Measurements from ENCODE around the gene PNKD. TPM values are rescaled to one million over a fixed set of nuclear protein-coding genes. Genes with fewer than 3 reads are reported as not detected.
A peak's percentile ranks its signal among the peaks of the same experiment; 100 is the strongest.

Gene PNKD
- total RNA-seq, 1 experiment from 2014 or later: 57.7 TPM

DNA sequence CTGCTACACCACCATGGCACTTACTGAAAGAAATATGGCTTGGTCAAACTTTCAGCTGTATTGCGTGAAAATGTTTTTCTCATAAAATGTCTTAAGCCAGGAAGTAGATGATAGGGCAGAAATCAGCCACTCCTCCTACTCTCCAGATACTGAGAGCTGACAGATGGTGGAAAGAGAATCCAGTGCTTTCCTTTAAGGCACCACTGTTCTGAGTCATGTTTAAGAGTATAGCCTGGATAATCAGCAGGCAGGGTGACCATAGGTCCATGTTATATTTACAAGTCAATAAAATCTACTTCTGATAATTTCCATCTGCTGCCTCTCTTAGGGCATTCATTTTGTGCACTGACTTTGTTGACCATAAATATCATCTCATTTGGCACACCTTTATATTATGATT is 31.4 kb upstream of the PNKD start:
- Histone ChIP-seq H3K4me3 (no peak overlapping the region), H3K36me3 (peaks cover 98% of the 10 kb centered on the region), H3K9me3 (replicated peaks) (no peaks in the 10 kb centered on the region), H3K27ac (no peak overlapping the region), H3K27me3 (replicated peaks) (no peaks in the 10 kb centered on the region), H3K4me1 (replicated peaks) (no peaks in the 10 kb centered on the region)
- no peak for DNase-seq (ENCODE audit: low read depth in 1 of 2, low spot score in 2 of 2)

DNA sequence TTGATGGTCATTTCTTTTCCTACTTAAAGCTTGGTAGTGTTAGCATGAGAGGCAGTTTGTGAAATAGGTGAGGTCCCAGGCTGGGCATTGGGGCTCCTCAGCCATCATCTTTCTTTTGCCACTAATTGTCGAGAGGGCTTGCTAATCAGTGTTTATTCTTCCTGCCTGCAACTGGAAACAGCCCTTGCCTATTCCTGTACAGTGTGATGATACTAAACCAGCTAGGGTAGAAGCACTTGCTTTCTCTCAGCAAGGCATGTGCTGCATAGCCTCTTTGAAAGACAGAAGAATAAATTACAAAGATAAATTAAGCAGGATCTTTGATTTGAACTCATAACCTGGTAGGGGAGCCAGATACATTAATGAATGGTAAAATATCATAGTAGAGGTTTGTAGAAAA is 26.1 kb upstream of the PNKD start:
- no peak overlapping the region for H3K27ac ChIP-seq
- no peaks in the 10 kb centered on the region for H3K4me1 ChIP-seq (replicated peaks)
- no peaks in the 10 kb centered on the region for H3K27me3 ChIP-seq (replicated peaks)
- no peak overlapping the region for H3K4me3 ChIP-seq
- no peak for DNase-seq (ENCODE audit: low read depth in 1 of 2, low spot score in 2 of 2)
- H3K9me3 ChIP-seq (replicated peaks): no peaks in the 10 kb centered on the region; the same call in 1 of the 2 replicates
- peaks cover 100% of the 10 kb centered on the region for H3K36me3 ChIP-seq

DNA sequence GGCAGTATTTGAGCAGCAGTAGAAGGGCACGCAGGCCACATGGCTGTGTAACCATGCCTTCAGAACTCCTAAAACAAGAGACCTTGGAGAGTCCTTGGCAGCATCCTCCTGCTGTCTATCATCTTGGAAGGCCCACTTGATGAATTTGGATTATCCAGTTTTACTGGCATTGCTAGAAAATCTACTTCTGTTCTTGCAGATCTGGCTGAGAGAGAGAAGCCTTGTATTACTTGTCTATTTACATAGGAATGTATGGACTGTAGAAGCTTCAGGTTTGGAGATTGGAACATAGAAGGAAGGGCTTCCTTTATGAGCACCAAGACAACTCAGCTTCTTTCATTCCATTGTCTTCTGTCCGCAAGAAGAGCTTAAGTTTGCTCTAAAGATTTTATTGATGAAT is 25.7 kb upstream of the PNKD start:
- Histone ChIP-seq H3K27ac (no peak overlapping the region), H3K36me3 (peaks cover 100% of the 10 kb centered on the region), H3K4me3 (no peak overlapping the region), H3K9me3 (replicated peaks) (no peaks in the 10 kb centered on the region; the same call in 1 of the 2 replicates), H3K27me3 (replicated peaks) (no peaks in the 10 kb centered on the region), H3K4me1 (replicated peaks) (no peaks in the 10 kb centered on the region)
- no peak for DNase-seq (ENCODE audit: low read depth in 1 of 2, low spot score in 2 of 2)

DNA sequence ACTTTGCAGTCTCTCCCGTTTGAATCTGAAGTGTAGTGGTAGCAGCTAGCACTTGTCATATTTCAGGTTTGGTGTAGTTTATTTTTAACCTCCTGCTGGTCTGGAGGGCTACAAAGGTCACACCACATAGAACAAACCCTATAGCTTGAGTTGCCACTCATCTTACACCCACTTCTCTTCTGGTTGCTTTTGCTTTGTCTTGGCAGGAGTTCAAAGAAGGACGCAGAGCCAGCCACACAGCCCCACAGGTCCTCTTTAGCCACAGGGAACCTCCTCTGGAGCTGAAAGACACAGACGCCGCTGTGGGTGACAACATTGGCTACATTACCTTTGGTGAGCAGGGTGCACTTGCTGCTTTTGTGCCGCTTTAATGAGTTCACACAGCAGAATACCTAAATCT is 25.1 kb upstream of the PNKD start:
- no peaks in the 10 kb centered on the region for H3K4me1 ChIP-seq (replicated peaks)
- no peak overlapping the region for H3K4me3 ChIP-seq
- peaks cover 100% of the 10 kb centered on the region for H3K36me3 ChIP-seq
- no peak overlapping the region for H3K27ac ChIP-seq
- H3K27me3 ChIP-seq (replicated peaks): no peaks in the 10 kb centered on the region
- no peak for DNase-seq (ENCODE audit: low read depth in 1 of 2, low spot score in 2 of 2)
- H3K9me3 ChIP-seq (replicated peaks): no peaks in the 10 kb centered on the region; the same call in 1 of the 2 replicates

DNA sequence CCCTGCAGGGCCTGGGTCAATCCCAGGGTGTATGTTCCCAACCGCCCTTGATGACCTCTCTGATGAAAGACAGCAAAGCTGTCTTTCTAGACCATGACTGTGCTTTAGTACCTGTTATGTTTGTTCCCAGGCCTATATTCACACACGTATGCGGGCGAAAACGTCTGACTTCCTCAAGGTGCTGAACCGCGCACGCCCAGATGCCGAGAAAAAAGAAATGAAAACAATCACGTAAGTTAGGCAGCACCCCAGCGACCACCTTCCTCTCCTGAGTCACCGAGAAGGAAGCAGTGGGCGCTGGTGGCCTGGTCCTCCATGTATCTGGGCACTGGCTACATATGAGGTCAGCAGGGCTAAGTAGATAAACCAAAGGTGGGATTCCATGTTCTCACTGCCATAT is 20.6 kb upstream of the PNKD start:
- no peaks in the 10 kb centered on the region for H3K4me1 ChIP-seq (replicated peaks)
- no peak for DNase-seq (ENCODE audit: low read depth in 1 of 2, low spot score in 2 of 2)
- peaks cover 100% of the 10 kb centered on the region for H3K36me3 ChIP-seq
- no peaks in the 10 kb centered on the region for H3K27me3 ChIP-seq (replicated peaks)
- H3K27ac ChIP-seq: no peak overlapping the region
- H3K4me3 ChIP-seq: no peak overlapping the region
- H3K9me3 ChIP-seq (replicated peaks): no peaks in the 10 kb centered on the region; the same call in 1 of the 2 replicates

DNA sequence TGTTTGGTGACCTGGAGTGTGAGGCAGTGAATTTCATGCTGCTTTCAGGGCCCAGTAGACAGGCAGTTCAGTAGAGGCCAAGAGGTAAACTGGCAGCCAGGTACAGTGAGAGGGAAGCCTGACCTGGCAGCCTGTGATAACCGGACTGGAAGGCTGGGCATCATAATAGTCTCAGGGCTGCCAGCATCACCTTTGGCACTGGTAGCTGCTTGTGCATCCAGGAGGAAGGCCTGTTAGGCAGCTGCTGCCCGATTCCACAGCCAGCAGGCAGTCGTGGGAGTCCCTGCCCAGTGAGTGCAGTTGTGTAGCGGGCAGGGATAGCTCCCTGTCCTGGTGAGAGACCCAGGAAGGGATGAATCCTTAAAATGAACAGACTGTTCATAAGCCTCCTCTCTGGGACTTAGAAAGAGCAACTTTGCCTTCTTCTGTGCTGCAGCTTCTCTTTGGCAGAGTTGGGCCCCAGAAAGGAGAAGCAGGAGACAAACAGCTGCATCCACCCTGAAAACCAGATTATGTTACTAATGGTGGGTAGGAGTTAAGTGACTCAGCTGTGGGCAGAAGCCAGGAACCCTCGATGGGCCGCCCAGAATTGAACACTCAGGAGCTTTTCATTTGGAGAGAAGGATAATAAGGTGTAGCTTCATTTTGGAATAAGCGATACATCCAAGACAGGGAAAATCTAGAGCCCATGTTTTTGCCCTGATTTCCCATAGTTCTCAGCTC is 17.6 kb upstream of the PNKD start:
- H3K27ac ChIP-seq: no peak overlapping the region
- no peaks in the 10 kb centered on the region for H3K27me3 ChIP-seq (replicated peaks)
- no peak overlapping the region for H3K4me3 ChIP-seq
- 0 out of 2 replicates have a peak, but pooled peaks cover 1% of the 10 kb centered on the region for H3K4me1 ChIP-seq (replicated peaks)
- DNase-seq (ENCODE audit: low read depth in 1 of 2, low spot score in 2 of 2): no peak
- H3K9me3 ChIP-seq (replicated peaks): no peaks in the 10 kb centered on the region; the same call in 1 of the 2 replicates
- H3K36me3 ChIP-seq: peaks cover 96% of the 10 kb centered on the region

DNA sequence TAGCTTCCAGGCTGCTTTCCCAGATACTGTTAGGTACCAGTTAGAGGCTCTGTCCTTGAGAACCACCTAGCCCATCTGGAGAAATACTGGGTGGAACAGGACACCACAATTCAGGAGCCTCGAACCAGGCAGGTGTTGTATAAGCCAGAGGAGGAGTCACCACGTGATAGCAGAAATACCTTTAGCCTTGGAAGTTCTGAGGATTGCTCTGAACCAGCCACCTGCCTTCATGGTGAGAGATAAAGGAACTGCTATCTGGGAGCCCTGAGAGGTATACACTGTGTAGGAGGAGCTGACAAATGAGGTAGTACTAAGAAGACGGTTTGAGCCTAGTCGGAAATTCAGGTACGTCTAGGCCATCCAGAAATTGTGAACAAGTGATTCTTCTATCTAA is 17.1 kb upstream of the PNKD start:
- H3K9me3 ChIP-seq (replicated peaks): no peaks in the 10 kb centered on the region; the same call in 1 of the 2 replicates
- peaks cover 5% of the 10 kb centered on the region for H3K4me1 ChIP-seq (replicated peaks)
- H3K36me3 ChIP-seq: peaks cover 92% of the 10 kb centered on the region
- no peak for DNase-seq (ENCODE audit: low read depth in 1 of 2, low spot score in 2 of 2)
- no peak overlapping the region for H3K4me3 ChIP-seq
- H3K27ac ChIP-seq: no peak overlapping the region
- no peaks in the 10 kb centered on the region for H3K27me3 ChIP-seq (replicated peaks)

DNA sequence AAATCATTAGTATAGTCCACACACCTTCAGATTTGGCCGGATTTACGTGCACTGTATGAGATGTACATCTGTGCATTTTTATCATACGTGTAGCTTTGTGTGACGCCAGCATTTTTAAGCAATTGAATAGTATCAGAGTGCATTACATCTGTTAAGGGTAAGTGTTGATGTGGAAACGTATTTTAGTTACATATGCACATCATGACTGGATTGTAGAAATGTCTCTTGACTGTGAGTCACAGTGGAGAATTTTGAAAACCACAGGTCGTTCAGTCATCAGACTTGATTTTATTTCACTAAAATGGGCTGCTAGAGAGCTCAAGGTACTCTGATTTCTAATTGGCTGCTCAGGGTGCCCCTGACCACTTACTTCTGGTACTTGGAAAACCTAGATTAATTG is 14.9 kb upstream of the PNKD start:
- H3K9me3 ChIP-seq (replicated peaks): no peaks in the 10 kb centered on the region
- peaks cover 27% of the 10 kb centered on the region for H3K4me1 ChIP-seq (replicated peaks)
- H3K36me3 ChIP-seq: peaks cover 70% of the 10 kb centered on the region
- no peak overlapping the region for H3K4me3 ChIP-seq
- no peaks in the 10 kb centered on the region for H3K27me3 ChIP-seq (replicated peaks)
- no peak for DNase-seq (ENCODE audit: low read depth in 1 of 2, low spot score in 2 of 2)
- H3K27ac ChIP-seq: no peak overlapping the region; the same call in 1 of the 2 replicates

DNA sequence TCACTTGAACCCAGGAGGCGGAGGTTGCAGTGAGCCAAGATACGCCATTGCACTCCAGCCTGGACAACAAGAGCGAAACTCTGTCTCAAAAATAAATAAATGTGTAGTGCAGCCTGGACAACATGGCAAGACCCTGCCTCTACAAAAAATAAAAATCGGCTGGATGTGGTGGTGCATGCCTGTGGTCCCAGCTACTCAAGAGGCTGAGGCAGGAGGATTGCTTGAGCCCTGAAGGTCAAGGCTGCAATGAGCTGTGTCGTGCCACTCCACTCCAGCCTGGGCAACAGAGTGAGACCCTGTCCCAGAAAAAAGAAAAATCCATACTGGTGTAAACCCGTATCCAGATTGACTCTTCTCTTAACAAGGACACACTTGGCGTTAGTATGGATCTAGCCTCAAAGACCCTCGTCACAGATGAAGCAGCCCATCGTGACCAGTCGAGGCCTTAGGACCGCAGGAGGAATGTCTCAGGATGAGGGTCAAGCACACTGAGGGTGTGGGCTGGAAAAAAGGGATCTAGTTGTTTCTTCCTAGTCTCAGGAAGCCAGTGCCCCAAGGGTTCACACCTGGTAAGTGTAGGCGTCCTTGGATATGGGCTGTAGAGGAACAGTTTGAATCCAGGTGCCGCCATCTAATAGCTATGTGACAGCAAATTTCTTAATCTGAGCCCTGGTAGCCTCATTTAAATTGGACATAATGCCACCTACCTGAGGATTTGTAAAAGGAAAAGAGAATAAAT is 13.5 kb upstream of the PNKD start:
- Histone ChIP-seq H3K36me3 (peaks cover 60% of the 10 kb centered on the region), H3K4me3 (no peak overlapping the region), H3K4me1 (replicated peaks) (peaks cover 39% of the 10 kb centered on the region), H3K9me3 (replicated peaks) (no peaks in the 10 kb centered on the region), H3K27me3 (replicated peaks) (no peaks in the 10 kb centered on the region), H3K27ac (no peak overlapping the region)
- no peak for DNase-seq (ENCODE audit: low read depth in 1 of 2, low spot score in 2 of 2)

DNA sequence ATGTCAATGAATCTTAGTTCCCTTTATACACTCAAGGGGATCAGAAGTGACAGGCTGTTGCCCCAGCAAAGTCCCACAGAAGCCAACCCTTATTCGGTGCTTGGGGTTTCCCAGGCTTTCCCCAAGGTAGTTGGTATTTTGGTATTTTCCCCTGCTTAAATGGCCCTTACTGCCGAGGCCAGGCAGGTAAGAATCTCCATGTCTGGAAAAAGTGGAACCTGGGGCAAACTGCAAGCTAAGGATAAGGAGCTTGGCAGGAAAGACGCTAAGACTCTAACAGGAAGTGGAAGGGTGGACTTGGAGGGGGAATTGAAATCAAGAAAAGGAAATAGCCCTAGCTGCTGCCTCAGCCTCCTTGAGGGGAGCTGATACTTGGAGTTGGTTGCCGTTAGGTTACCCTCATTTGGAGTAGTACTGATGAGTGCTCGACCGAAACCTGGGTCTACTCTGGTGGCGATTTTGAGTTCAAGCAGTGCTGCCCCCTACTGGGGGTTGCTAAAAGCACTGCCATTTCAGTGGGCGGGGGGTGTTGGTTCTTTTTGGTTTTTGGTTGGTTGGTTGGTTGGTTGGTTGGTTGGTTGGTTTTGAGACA is 12.8 kb upstream of the PNKD start:
- Histone ChIP-seq H3K27me3 (replicated peaks) (no peaks in the 10 kb centered on the region), H3K27ac (no peak overlapping the region), H3K4me1 (replicated peaks) (peaks cover 43% of the 10 kb centered on the region), H3K9me3 (replicated peaks) (no peaks in the 10 kb centered on the region), H3K36me3 (peaks cover 58% of the 10 kb centered on the region), H3K4me3 (no peak overlapping the region)
- no peak for DNase-seq (ENCODE audit: low read depth in 1 of 2, low spot score in 2 of 2)

DNA sequence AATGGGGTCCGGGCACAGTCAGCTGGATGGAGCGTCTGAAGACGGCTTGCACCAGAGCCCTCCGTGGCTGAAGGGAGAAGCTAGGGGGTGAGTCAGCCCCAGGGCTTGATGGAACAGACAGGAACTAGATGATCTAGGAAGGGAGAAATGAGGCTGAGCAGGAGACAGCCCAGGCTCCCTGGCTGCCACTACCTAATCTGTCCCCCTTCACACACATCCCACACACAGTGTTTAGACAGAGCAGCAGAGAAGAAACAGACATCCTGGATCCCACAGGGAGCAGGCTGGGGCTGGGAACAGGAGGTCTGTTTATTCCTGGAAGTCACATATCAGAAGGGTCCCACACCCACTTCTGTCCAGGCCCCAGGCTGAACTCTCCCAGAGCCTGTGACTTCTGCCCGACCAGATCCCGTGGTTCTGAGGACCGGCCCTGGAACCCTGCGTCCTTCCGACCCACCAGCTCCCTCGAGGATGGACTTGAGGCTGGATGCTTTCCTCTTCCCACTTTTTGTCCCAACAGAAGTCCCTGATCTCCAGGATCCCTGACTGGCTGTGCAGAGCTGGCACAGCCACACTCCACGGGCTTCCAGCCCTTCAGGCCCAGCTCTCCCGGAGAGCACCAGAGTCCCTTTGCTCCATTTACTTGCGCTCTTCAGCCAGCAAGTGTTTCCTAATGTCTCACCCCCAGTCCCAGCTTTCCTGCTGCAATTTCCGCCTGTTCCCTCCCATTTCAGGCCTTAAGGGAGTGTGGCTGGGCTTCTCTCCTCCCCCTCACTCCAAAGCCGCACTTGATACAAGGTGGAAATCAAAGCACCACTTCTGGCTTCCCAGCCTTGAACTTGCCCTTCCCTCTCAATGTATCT is 11.0 kb upstream of the PNKD start:
- Histone ChIP-seq H3K27me3 (replicated peaks) (no peaks in the 10 kb centered on the region), H3K4me3 (no peak overlapping the region), H3K9me3 (replicated peaks) (no peaks in the 10 kb centered on the region), H3K4me1 (replicated peaks) (peaks cover 61% of the 10 kb centered on the region), H3K36me3 (peaks cover 58% of the 10 kb centered on the region), H3K27ac (peak overlapping the region; percentile 4; the same call in 1 of the 2 replicates)
- DNase-seq (ENCODE audit: low read depth in 1 of 2, low spot score in 2 of 2): peak; percentile 61 to 73

DNA sequence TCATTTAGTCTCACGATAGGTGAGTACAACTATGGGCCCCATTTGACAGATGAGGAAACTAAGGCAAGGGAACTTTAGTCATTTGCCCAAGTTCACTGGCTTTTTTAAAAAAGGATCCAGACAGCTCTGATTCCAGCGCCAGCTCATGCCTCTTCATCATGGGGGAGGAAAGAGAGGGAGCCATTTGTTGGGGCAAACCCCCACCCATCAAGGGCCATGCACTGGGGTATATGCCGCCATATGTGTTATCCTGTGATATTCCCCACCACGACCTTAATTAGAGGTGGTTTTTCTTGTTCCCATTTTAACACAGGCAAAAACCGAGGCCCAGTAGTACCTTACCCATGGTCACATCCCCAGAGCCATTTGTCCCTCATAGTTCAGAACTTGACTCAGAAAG is 10.2 kb upstream of the PNKD start:
- no peak for DNase-seq (ENCODE audit: low read depth in 1 of 2, low spot score in 2 of 2)
- peaks cover 68% of the 10 kb centered on the region for H3K4me1 ChIP-seq (replicated peaks)
- H3K36me3 ChIP-seq: peaks cover 58% of the 10 kb centered on the region
- H3K9me3 ChIP-seq (replicated peaks): no peaks in the 10 kb centered on the region
- H3K4me3 ChIP-seq: no peak overlapping the region
- H3K27me3 ChIP-seq (replicated peaks): no peaks in the 10 kb centered on the region
- H3K27ac ChIP-seq: no peak overlapping the region

DNA sequence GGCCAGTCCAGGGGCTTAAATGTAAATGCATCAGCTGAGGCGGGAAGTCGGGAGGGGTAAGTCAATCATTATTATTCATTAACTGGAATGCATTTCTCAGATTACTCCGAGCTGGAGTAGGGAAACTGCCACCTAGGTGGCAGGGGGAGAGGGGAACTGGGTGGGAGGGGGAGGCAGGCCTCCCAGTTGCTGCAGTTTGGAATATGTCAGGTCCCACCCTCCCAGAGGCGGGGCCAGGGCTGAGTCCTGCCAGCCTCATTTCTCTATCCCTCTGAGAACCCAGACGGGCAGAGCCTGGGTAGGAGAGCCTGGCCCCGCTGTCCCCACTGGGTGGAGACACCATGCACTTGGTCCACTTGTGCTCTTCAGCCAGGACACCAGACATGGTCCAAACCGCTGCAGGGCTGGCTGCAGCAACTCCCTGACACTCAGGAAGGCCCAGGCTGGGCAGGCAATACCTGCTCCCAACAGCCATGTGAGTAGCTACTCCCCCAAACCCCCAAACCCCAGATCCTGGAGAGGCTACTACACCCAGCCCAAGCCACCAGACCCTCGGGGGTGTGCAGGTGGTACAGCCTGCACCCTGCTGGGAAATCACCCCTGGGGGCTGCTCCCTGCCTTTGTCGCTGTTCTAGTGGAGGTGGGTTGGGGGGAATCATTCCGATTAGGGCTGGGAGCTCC is 9.4 kb upstream of the PNKD start, which contains the start of gene GPBAR1:
Gene GPBAR1 (plus strand): TSS at position 274 of the 681 bp plus-strand sequence. CDS start 1,710 bp downstream, outside the sequence.
- Histone ChIP-seq H3K27me3 (replicated peaks) (no peaks in the 10 kb centered on the region), H3K4me3 (no peak within 1 kb of the TSS), H3K4me1 (replicated peaks) (peaks cover 68% of the 10 kb centered on the region), H3K36me3 (peaks cover 58% of the 10 kb centered on the region), H3K27ac (no peak within 1 kb of the TSS), H3K9me3 (replicated peaks) (no peaks in the 10 kb centered on the region)
- DNase-seq (ENCODE audit: low read depth in 1 of 2, low spot score in 2 of 2): no peak

Data from SJSA1 (cell line).